GM12878 (cell line): ENCODE data around the gene OCA2. TPM values are rescaled to one million over a fixed set of nuclear protein-coding genes. Genes with fewer than 3 reads are reported as not detected.

Experiments
- ATAC-seq: fragments of 200-7000 bp; cut with Tn5 transposase; 3 replicates; pipeline ENCODE4 v1.9.1; 2020; ENCODE audit warnings: mild to moderate bottlenecking, moderate library complexity
- BruUV-seq: library from RNA; stranded (reverse); fragments of 400-500 nt; replicated peaks from 2 replicates; lab custom pipeline; 2021; lab: Mats Ljungman, UMichigan
- CTCF ChIA-PET: fragments of 300-600 bp; sonication (Branson Sonifier 250); formaldehyde crosslinking; extraction: SDS; loops from one replicate; lab custom pipeline; 2021; ENCODE audit warnings: inconsistent platforms; lab: Yijun Ruan, JAX
- POLR2A ChIA-PET: fragments of 350-600 bp; formaldehyde crosslinking; extraction: SDS; loops from one replicate; lab custom pipeline; 2021; ENCODE audit warnings: inconsistent platforms; lab: Charles Lee
- RAD21 ChIA-PET: fragments of 300-600 bp; sonication (Branson Sonifier 250); formaldehyde crosslinking; loops from one replicate; lab custom pipeline; 2023; ENCODE audit warnings: antibody characterized with exemption; ENCODE audit not compliant: unreplicated experiment; lab: Charles Lee
- SMC1A ChIA-PET: fragments of 300-600 bp; sonication (Branson Sonifier 250); formaldehyde crosslinking; loops from one replicate; lab custom pipeline; 2023; ENCODE audit not compliant: unreplicated experiment, uncharacterized antibody; lab: Charles Lee
- DNase-seq: peaks from one replicate; pipeline ENCODE4 v3.0.0-alpha.2; 2011; ENCODE audit warnings: low read depth, low spot score
- FAIRE-seq: peaks from 3 replicates; lab custom pipeline; 2011; peaks lifted over from hg19 to GRCh38; lab: Jason Lieb, UNC
- H2AFZ ChIP-seq: 2 replicates; pipeline ENCODE4 v1.6.0; 2011; ENCODE audit warnings: low read depth, low read length, control low read depth; ENCODE audit not compliant: control insufficient read depth
- H3K27ac ChIP-seq: 2 replicates; pipeline ENCODE4 v1.5.1; 2011; ENCODE audit warnings: control low read depth; ENCODE audit not compliant: control insufficient read depth, insufficient read depth
- H3K27me3 ChIP-seq, 2 experiments: replicated peaks in 1 of 2; 2 replicates each; pipeline versions ENCODE4 v1.6.0 to v1.6.1; 2011; ENCODE audit warnings: low read length in 1 of 2; ENCODE audit not compliant: control insufficient read depth in 2 of 2, insufficient read depth in 2 of 2
- H3K36me3 ChIP-seq, 2 experiments: 2 replicates each; pipeline ENCODE4 v1.5.1; 2011; ENCODE audit warnings: low read length in 1 of 2; ENCODE audit not compliant: control insufficient read depth in 2 of 2, insufficient read depth in 2 of 2
- H3K4me1 ChIP-seq: 2 replicates; pipeline ENCODE4 v1.6.1; 2011; ENCODE audit warnings: mild to moderate bottlenecking, low read length, moderate library complexity, mixed read lengths; ENCODE audit not compliant: control insufficient read depth, insufficient read depth
- H3K4me2 ChIP-seq: 2 replicates; pipeline ENCODE4 v1.6.0; 2011; ENCODE audit warnings: control low read depth; ENCODE audit not compliant: control insufficient read depth, insufficient read depth
- H3K4me3 ChIP-seq: fragments of 200-600 bp; sonication (generic); 2 replicates; pipeline ENCODE4 v1.5.1; 2016
- H3K79me2 ChIP-seq: 2 replicates; pipeline ENCODE4 v1.6.0; 2011; ENCODE audit warnings: low read length; ENCODE audit not compliant: control insufficient read depth, insufficient read depth
- H3K9ac ChIP-seq: 2 replicates; pipeline ENCODE4 v1.8.0; 2011; ENCODE audit warnings: low read length, control low read depth, mixed read lengths; ENCODE audit not compliant: control insufficient read depth, insufficient read depth
- H3K9me3 ChIP-seq: replicated peaks from 3 replicates; pipeline ENCODE4 v1.5.1; 2011; ENCODE audit warnings: mild to moderate bottlenecking, low read length; ENCODE audit not compliant: control insufficient read depth, insufficient read depth
- H4K20me1 ChIP-seq: 2 replicates; pipeline ENCODE4 v1.6.0; 2011; ENCODE audit not compliant: control insufficient read depth, insufficient read depth
- CBX5 ChIP-seq: sonication (generic); IDR thresholded peaks from 2 replicates; pipeline ENCODE4 v1.6.1; 2016; ENCODE audit warnings: low read depth, moderate library complexity, mild to moderate bottlenecking, inconsistent platforms
- CHD1 ChIP-seq: IDR thresholded peaks from 2 replicates; pipeline ENCODE4 v1.6.1; 2012; ENCODE audit warnings: low read depth, low read length, improper control_type of control experiment
- EP300 ChIP-seq, 2 experiments: fragments of 150-350 bp in 1 of 2; IDR thresholded peaks; 2 replicates each; pipeline ENCODE4 v1.6.1; 2011 to 2012; ENCODE audit warnings: low read depth in 2 of 2, low read length in 2 of 2, borderline replicate concordance in 1 of 2, improper control_type of control experiment in 1 of 2, inconsistent platforms in 1 of 2; ENCODE audit not compliant: control insufficient read depth in 1 of 2
- GATAD2B ChIP-seq: fragments of 450-650 bp; conservative IDR thresholded peaks from 2 replicates; pipeline ENCODE4 v1.6.1; 2017; ENCODE audit warnings: low read depth, mild to moderate bottlenecking, moderate library complexity
- HDGF ChIP-seq: fragments of 450-650 bp; IDR thresholded peaks from 2 replicates; pipeline ENCODE4 v1.6.1; 2016; ENCODE audit warnings: antibody characterized with exemption
- IKZF2 ChIP-seq, 2 experiments: fragments of 450-650 bp; IDR thresholded peaks; 2 replicates each; pipeline ENCODE4 v1.6.1; 2017; ENCODE audit warnings: mild to moderate bottlenecking in 2 of 2, moderate library complexity in 2 of 2
- JUNB ChIP-seq: IDR thresholded peaks from 2 replicates; pipeline ENCODE4 v1.6.1; 2016; ENCODE audit warnings: antibody characterized with exemption, mild to moderate bottlenecking
- MTA2 ChIP-seq: fragments of 450-650 bp; IDR thresholded peaks from 2 replicates; pipeline ENCODE4 v1.6.1; 2016; ENCODE audit warnings: low read depth, mild to moderate bottlenecking, moderate library complexity
- NKRF ChIP-seq: fragments of 450-650 bp; conservative IDR thresholded peaks from 2 replicates; pipeline ENCODE4 v1.6.1; 2017; ENCODE audit warnings: mild to moderate bottlenecking, moderate library complexity
- PAX5 ChIP-seq: IDR thresholded peaks from 2 replicates; pipeline ENCODE4 v1.6.1; 2011; ENCODE audit warnings: low read depth, low read length, borderline replicate concordance
- REST ChIP-seq: IDR thresholded peaks from 2 replicates; pipeline ENCODE4 v1.6.1; 2012; ENCODE audit warnings: mild to moderate bottlenecking, low read depth, low read length
- STAT3 ChIP-seq: IDR thresholded peaks from 2 replicates; pipeline ENCODE4 v1.6.1; 2011; ENCODE audit warnings: low read depth, low read length, improper control_type of control experiment
- USF1 ChIP-seq: IDR thresholded peaks from 2 replicates; pipeline ENCODE4 v1.6.1; 2011; ENCODE audit warnings: borderline replicate concordance, low read depth, mild to moderate bottlenecking, moderate library complexity, mixed read lengths, low read length; ENCODE audit not compliant: insufficient read depth; ENCODE audit errors: extremely low read length
- YBX1 ChIP-seq: fragments of 450-650 bp; IDR thresholded peaks from 2 replicates; pipeline ENCODE4 v1.6.1; 2016; ENCODE audit warnings: antibody characterized with exemption
- ZNF384 ChIP-seq: IDR thresholded peaks from 2 replicates; pipeline ENCODE4 v1.6.1; 2012; ENCODE audit warnings: low read depth, mild to moderate bottlenecking, low read length, improper control_type of control experiment, borderline replicate concordance
- ZSCAN29 ChIP-seq: fragments of 450-650 bp; IDR thresholded peaks from 2 replicates; pipeline ENCODE4 v1.6.1; 2017; ENCODE audit warnings: mild to moderate bottlenecking, moderate library complexity
- WGBS: methylation state at CpG from one replicate; pipeline ENCODE4 v1.1.6; 2016; ENCODE audit warnings: low lambda C conversion rate; ENCODE audit not compliant: insufficient replicate concordance, insufficient coverage; ENCODE audit errors: missing lambda C conversion rate; 5-methylcytosine and 5-hydroxymethylcytosine counted together
- in situ Hi-C: fragments of 300-500 bp; cut with MboI; formaldehyde crosslinking; loops from 9 replicates; pipeline ENCODE4 v1.14.3; 2018; ENCODE audit warnings: mixed read lengths
- intact Hi-C: fragments of 100-400 bp; cut with micrococcal nuclease; formaldehyde crosslinking; loops from one replicate; pipeline ENCODE4 v1.14.2; 2022; ENCODE audit not compliant: unreplicated experiment
- polyA plus RNA-seq, 11 experiments: library from polyadenylated mRNA; depleted of rRNA in 4 of 11; unstranded in 6 of 11; stranded (reverse) in 5 of 11; fragments of >200 nt; fragmentation: Nextera tagmentation in 4 of 11; fragmentation: Illumina TruSeq in 1 of 11; extraction: Ambion mirVana in 4 of 11; extraction: Trizol in 1 of 11; gene quantifications; 1 replicate in 1 of 11; 2 replicates in 10 of 11; pipeline versions ENCODE4 v1.2.1 to v1.2.3, GENCODE V29; 2011 to 2016; ENCODE audit warnings: inconsistent platforms in 2 of 11, missing spikeins in 2 of 11, low read depth in 1 of 11
- total RNA-seq, 4 experiments: library from RNA; depleted of rRNA in 3 of 4; stranded (reverse); fragments of >200 nt in 3 of 4; fragmentation: Illumina TruSeq in 1 of 4; extraction: Trizol in 1 of 4; gene quantifications; 2 replicates each; pipeline versions ENCODE4 v1.2.1 to v1.2.3, GENCODE V29; 2013 to 2021

OCA2 gene
- total and polyA plus RNA-seq, 10 of the 15 experiments (the other 5 are each of a cell fraction or from before 2014, with no cell fraction given): 0.04 to 1.8 TPM; not detected in 8

DNA sequence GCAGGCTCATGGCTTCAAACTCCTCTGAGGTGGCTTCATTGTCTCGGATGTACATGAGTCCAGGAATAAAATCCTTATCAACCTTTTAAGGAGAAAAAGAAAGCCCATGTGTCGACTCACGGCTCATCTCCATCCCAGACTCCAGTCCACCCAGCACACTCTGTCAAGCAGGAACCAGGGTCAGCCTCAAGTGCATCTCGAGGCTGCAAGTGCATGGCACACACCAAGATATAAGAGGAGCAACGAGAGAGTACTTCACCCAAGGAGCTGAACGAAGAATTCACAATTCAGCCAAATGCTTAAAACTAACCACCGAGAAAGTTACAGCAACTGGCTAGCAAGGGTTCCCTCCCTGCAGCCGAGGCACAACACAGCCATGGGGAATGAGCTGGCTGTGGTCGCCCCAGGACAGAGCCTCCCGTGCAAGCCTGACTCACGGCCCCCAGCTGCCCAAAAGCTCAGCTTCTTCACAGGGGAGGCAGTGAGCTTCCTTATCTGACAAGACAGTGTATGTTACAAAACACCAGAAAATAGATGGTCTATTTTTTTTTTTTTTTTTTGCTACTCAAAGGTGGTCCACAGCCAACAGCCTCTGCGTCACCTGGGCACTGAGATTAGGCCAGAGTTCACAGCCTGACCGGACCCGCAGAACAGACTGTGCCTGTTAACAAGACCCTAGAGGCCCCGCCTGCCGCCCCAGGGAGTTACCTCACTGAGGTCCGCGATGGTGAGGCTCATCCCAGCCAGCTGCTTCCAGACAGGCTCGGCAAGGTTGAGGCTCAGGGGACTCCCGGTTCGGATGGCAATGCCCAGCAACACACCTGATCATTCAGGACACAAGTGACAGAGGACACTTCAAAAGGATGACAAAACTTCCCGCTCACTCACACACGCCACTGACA is 15.9 kb upstream of the OCA2 start:
- no peaks in the 10 kb centered on the region for H3K27me3 ChIP-seq
- H3K4me3 ChIP-seq: no peak overlapping the region
- no TSS peak for BruUV-seq
- H3K9ac ChIP-seq: no peak overlapping the region
- ChIA-PET POLR2A (no interaction called here), CTCF (interaction anchor here (1.6 kb wide), 1 partner anchor 11 kb away, joined by 7 read pairs; no protein-coding TSS in a partner anchor), SMC1A (no interaction called here), RAD21 (no interaction called here)
- intact Hi-C loops (no loop called here), in situ Hi-C loops (loop anchor here (5.0 kb wide), 1 partner anchor 33 kb away; no protein-coding TSS in a partner anchor)
- H3K4me2 ChIP-seq: no peak overlapping the region
- H3K9me3 ChIP-seq: no peaks in the 10 kb centered on the region
- DNase-seq (no peak), ATAC-seq (no peak), FAIRE-seq (no peak)
- H2AFZ ChIP-seq: no peak overlapping the region
- no peaks in the 10 kb centered on the region for H3K79me2 ChIP-seq
- H3K27ac ChIP-seq: no peak overlapping the region
- peaks cover 13 to 29% of the 10 kb centered on the region in 2 experiments for H3K36me3 ChIP-seq
- WGBS: 97% methylated on average over 23 of the region's 23 CpGs
- H4K20me1 ChIP-seq: no peaks in the 10 kb centered on the region
- H3K4me1 ChIP-seq: no peaks in the 10 kb centered on the region
- TF ChIP-seq NKRF: no peak
- no peak for TF ChIP-seq CHD1
- TF ChIP-seq YBX1: no peak
- TF ChIP-seq EP300 (IDR thresholded peaks at IDR 0.05; ENCODE audit: borderline replicate concordance in 1 of 2, control insufficient read depth in 1 of 2, low read depth in 2 of 2, low read length in 2 of 2): no peak
- TF ChIP-seq PAX5: no peak
- no peak for TF ChIP-seq REST
- no peak for TF ChIP-seq IKZF2 (IDR thresholded peaks at IDR 0.05)
- TF ChIP-seq MTA2: no peak
- TF ChIP-seq HDGF: no peak
- no peak for TF ChIP-seq GATAD2B
- no peak for TF ChIP-seq CBX5
- TF ChIP-seq ZSCAN29: no peak
- TF ChIP-seq USF1: no peak
- TF ChIP-seq ZNF384: no peak
- TF ChIP-seq JUNB: no peak
- TF ChIP-seq STAT3: no peak
